Loucy (cell line): ENCODE results near the gene YIF1A.

Experiments
- H2AFZ ChIP-seq: fragments of 200-600 bp; sonication (generic); 2 replicates; pipeline ENCODE4 v1.6.0; 2016; ENCODE audit warnings: antibody characterized with exemption, mild to moderate bottlenecking, low read length, moderate library complexity
- H3F3A ChIP-seq: fragments of 200-600 bp; 2 replicates; pipeline ENCODE4 v1.6.0; 2016; ENCODE audit warnings: antibody characterized with exemption, low read depth, mild to moderate bottlenecking
- H3K27me3 ChIP-seq: fragments of 200-600 bp; sonication (generic); 2 replicates; pipeline ENCODE4 v1.6.1; 2014; ENCODE audit warnings: low read length, mild to moderate bottlenecking; ENCODE audit not compliant: insufficient read depth, poor library complexity, severe bottlenecking
- H3K36me3 ChIP-seq: fragments of 200-600 bp; sonication (generic); 2 replicates; pipeline ENCODE4 v1.6.1; 2016; ENCODE audit warnings: low read length; ENCODE audit not compliant: insufficient read depth
- H3K4me1 ChIP-seq: fragments of 200-600 bp; sonication (generic); 2 replicates; pipeline ENCODE4 v1.5.1; 2014; ENCODE audit warnings: low read length, mild to moderate bottlenecking; ENCODE audit not compliant: insufficient read depth, poor library complexity, severe bottlenecking
- H3K4me2 ChIP-seq: fragments of 200-600 bp; sonication (generic); 2 replicates; pipeline ENCODE4 v1.6.0; 2014; ENCODE audit warnings: antibody characterized with exemption, low read length, low read depth, mild to moderate bottlenecking; ENCODE audit not compliant: poor library complexity, severe bottlenecking
- H3K4me3 ChIP-seq: fragments of 200-600 bp; sonication (generic); 2 replicates; pipeline ENCODE4 v1.5.1; 2014; ENCODE audit warnings: low read length, mild to moderate bottlenecking, mixed read lengths; ENCODE audit not compliant: poor library complexity, severe bottlenecking
- H3K79me2 ChIP-seq: fragments of 200-600 bp; sonication (generic); 2 replicates; pipeline ENCODE4 v1.6.1; 2014; ENCODE audit warnings: low read length; ENCODE audit not compliant: insufficient read depth
- H3K9ac ChIP-seq: fragments of 200-600 bp; sonication (generic); 2 replicates; pipeline ENCODE4 v1.6.0; 2014; ENCODE audit warnings: mild to moderate bottlenecking, low read depth, low read length, moderate library complexity; ENCODE audit not compliant: poor library complexity, severe bottlenecking
- H3K9me2 ChIP-seq: fragments of 200-600 bp; sonication (generic); replicated peaks from 2 replicates; pipeline ENCODE4 v1.6.1; 2016; ENCODE audit warnings: low read depth, low read length, mixed read lengths
- H3K9me3 ChIP-seq: fragments of 200-600 bp; sonication (generic); 2 replicates; pipeline ENCODE4 v1.6.1; 2014; ENCODE audit warnings: mild to moderate bottlenecking, antibody characterized with exemption, low read length, low read depth; ENCODE audit not compliant: insufficient read depth
- H4K20me1 ChIP-seq: fragments of 200-600 bp; sonication (generic); 2 replicates; pipeline ENCODE4 v1.6.0; 2014; ENCODE audit warnings: antibody characterized with exemption, low read length, mild to moderate bottlenecking; ENCODE audit not compliant: insufficient read depth, poor library complexity, severe bottlenecking
- EZH2phosphoT487 ChIP-seq: fragments of 200-600 bp; IDR thresholded peaks from 2 replicates; pipeline ENCODE4 v1.6.1; 2018; ENCODE audit warnings: antibody characterized with exemption, mild to moderate bottlenecking, moderate library complexity, borderline replicate concordance
- TF ChIP-seq, protein P1 (sequence below): fragments of 200-600 bp; sonication (generic); conservative IDR thresholded peaks from 2 replicates; pipeline ENCODE4 v1.5.1; 2014; ENCODE audit warnings: mild to moderate bottlenecking, antibody characterized with exemption, low read length

Gene YIF1A

DNA sequence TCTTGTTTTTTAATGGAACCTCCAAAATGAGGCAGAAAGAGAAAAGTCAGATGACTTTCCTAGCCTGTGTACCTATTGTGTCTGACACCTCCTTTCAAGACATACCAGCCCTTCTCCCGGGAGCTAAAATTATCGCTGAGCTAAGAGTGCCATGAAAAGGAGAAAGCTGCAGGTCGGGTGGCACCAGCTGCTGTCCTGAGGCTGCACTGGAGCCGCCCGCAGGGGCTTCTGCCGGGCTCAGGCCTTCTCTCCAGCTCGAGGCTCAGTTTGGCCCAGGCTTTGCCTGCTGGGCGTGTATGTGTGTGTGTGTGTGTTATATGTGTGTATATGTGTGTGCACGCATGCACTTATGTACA lies 48.2 kb downstream of the YIF1A start:
- H3F3A ChIP-seq: no peaks in the 10 kb centered on the region
- H4K20me1 ChIP-seq: no peaks in the 10 kb centered on the region
- H3K9me3 ChIP-seq: no peaks in the 10 kb centered on the region
- no peak overlapping the region for H3K9ac ChIP-seq
- H3K27me3 ChIP-seq: no peaks in the 10 kb centered on the region
- no peak overlapping the region for H2AFZ ChIP-seq
- TF ChIP-seq EZH2phosphoT487: no peak
- TF ChIP-seq, protein P1, sequence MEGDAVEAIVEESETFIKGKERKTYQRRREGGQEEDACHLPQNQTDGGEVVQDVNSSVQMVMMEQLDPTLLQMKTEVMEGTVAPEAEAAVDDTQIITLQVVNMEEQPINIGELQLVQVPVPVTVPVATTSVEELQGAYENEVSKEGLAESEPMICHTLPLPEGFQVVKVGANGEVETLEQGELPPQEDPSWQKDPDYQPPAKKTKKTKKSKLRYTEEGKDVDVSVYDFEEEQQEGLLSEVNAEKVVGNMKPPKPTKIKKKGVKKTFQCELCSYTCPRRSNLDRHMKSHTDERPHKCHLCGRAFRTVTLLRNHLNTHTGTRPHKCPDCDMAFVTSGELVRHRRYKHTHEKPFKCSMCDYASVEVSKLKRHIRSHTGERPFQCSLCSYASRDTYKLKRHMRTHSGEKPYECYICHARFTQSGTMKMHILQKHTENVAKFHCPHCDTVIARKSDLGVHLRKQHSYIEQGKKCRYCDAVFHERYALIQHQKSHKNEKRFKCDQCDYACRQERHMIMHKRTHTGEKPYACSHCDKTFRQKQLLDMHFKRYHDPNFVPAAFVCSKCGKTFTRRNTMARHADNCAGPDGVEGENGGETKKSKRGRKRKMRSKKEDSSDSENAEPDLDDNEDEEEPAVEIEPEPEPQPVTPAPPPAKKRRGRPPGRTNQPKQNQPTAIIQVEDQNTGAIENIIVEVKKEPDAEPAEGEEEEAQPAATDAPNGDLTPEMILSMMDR: no peak
- no peaks in the 10 kb centered on the region for H3K79me2 ChIP-seq
- H3K9me2 ChIP-seq: no peaks in the 10 kb centered on the region
- H3K4me1 ChIP-seq: no peaks in the 10 kb centered on the region
- no peak overlapping the region for H3K4me3 ChIP-seq
- no peak overlapping the region for H3K4me2 ChIP-seq
- no peaks in the 10 kb centered on the region for H3K36me3 ChIP-seq

DNA sequence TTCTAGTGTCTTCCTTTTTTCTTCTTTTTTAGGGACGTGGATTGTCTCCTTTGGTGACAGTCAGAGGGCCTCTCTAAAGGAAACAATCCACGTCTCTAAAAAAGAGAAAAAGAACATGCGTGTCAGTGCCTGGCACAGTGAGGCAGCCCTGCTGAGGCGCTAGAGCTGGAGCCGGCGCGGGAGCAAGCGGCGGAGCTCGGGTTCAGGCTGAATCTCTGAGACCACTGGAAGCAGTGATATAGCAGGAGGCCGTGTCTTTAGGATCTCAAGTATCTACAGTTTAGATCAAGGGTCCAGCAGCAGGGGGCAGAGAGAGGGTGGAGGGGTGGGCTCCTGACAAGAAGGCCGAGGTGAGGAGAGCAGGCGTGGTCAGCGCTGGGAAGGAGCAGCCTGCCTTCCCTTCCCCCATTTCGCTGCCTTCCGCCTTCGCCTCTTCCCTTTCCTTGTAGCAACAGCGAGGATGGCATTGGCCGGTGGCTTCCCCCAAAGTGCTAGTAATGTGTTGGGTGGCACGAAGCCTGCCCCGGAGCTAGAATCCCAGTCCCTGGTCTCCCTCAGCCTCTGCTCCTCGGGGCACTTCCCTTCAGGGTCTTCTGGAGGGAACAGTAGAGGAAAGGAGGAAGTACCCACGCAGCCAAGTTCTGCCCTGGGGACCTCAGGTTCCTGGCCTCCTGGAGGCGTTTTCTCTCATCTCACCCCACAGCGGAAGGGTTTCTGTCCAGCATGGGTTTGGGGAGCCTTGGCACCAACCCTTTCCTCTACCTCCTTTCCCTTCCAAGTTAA lies 48.8 kb downstream of the YIF1A start:
- Histone ChIP-seq H3F3A (no peaks in the 10 kb centered on the region), H3K36me3 (no peaks in the 10 kb centered on the region), H3K9me2 (no peaks in the 10 kb centered on the region), H3K9me3 (no peaks in the 10 kb centered on the region), H3K27me3 (no peaks in the 10 kb centered on the region), H3K4me3 (no peak overlapping the region), H3K9ac (no peak overlapping the region), H3K4me1 (no peaks in the 10 kb centered on the region), H4K20me1 (no peaks in the 10 kb centered on the region), H2AFZ (no peak overlapping the region), H3K79me2 (no peaks in the 10 kb centered on the region), H3K4me2 (no peak overlapping the region)
- TF ChIP-seq EZH2phosphoT487: no peak
- TF ChIP-seq, protein P1: no peak

GRCh38 chr11:66239511-66239910 lies 49.4 kb downstream of the YIF1A start:
- no peaks in the 10 kb centered on the region for H3K4me1 ChIP-seq
- no peaks in the 10 kb centered on the region for H3K79me2 ChIP-seq
- no peaks in the 10 kb centered on the region for H3K9me3 ChIP-seq
- H3F3A ChIP-seq: no peaks in the 10 kb centered on the region
- no peak overlapping the region for H2AFZ ChIP-seq
- no peak overlapping the region for H3K4me3 ChIP-seq
- no peak overlapping the region for H3K9ac ChIP-seq
- no peaks in the 10 kb centered on the region for H3K9me2 ChIP-seq
- no peaks in the 10 kb centered on the region for H3K36me3 ChIP-seq
- no peaks in the 10 kb centered on the region for H3K27me3 ChIP-seq
- TF ChIP-seq EZH2phosphoT487: no peak
- TF ChIP-seq, protein P1: no peak
- H4K20me1 ChIP-seq: no peaks in the 10 kb centered on the region
- no peak overlapping the region for H3K4me2 ChIP-seq
